GM21528 (cell line): ENCODE data around the gene SMG6.
"Not testable (repeated sequence)": the region's sequence is repeated elsewhere in the genome, so short reads cannot be mapped to it uniquely, and the experiment has no call there.

ENCODE experiments used
- ATAC-seq: cut with Tn5 transposase; IDR thresholded peaks from one replicate; pipeline ENCODE4 v1.9.1; 2021; ENCODE audit warnings: mild to moderate bottlenecking, moderate library complexity; ENCODE audit not compliant: unreplicated experiment, low FRiP score

Gene SMG6

GRCh38 chr17:2155573-2155972, 148.0 kb downstream of the SMG6 start:
- no peak for ATAC-seq

GRCh38 chr17:2151358-2152033, 152.1 kb downstream of the SMG6 start:
- ATAC-seq = no peak

GRCh38 chr17:2150806-2151205, 152.8 kb downstream of the SMG6 start:
- ATAC-seq = no peak

GRCh38 chr17:2149934-2150333, 153.7 kb downstream of the SMG6 start:
- no peak for ATAC-seq

- no peak for ATAC-seq
Observed at GRCh38 chr17:2146132-2146871, 157.3 kb downstream of the SMG6 start.

GRCh38 chr17:2144701-2145100, 158.9 kb downstream of the SMG6 start:
- no peak for ATAC-seq

- no peak for ATAC-seq
Observed at GRCh38 chr17:2143332-2143731, 160.3 kb downstream of the SMG6 start.

- ATAC-seq = not testable (repeated sequence)
Observed at GRCh38 chr17:2142682-2143081, 160.9 kb downstream of the SMG6 start.

GRCh38 chr17:2140683-2141082, 162.9 kb downstream of the SMG6 start:
- no peak for ATAC-seq

GRCh38 chr17:2138761-2139160, 164.8 kb downstream of the SMG6 start:
- ATAC-seq = no peak

- ATAC-seq = no peak
Observed at GRCh38 chr17:2138318-2138717, 165.3 kb downstream of the SMG6 start.

GRCh38 chr17:2137342-2138098, 166.1 kb downstream of the SMG6 start:
- ATAC-seq = no peak

GRCh38 chr17:2136241-2136640, 167.3 kb downstream of the SMG6 start:
- ATAC-seq = no peak

GRCh38 chr17:2128011-2128410, 175.6 kb downstream of the SMG6 start:
- no peak for ATAC-seq

- ATAC-seq = no peak
Observed at GRCh38 chr17:2125013-2125535, 178.5 kb downstream of the SMG6 start.

GRCh38 chr17:2124391-2124790, 179.2 kb downstream of the SMG6 start:
- ATAC-seq = no peak

- ATAC-seq = no peak
Observed at GRCh38 chr17:2123375-2124251, 180.0 kb downstream of the SMG6 start.

- no peak for ATAC-seq
Observed at GRCh38 chr17:2122641-2123302, 180.8 kb downstream of the SMG6 start.

GRCh38 chr17:2120586-2121335, 182.8 kb downstream of the SMG6 start:
- ATAC-seq = no peak
